CD4-positive, alpha-beta T cell treated with Interleukin-4 for 4 hours (primary cell): ENCODE results near the gene IL18RAP.

Source experiments
- DNase-seq: peaks from one replicate; pipeline ENCODE4 v3.0.0-alpha.2; 2020

Gene IL18RAP

GRCh38 chr2:102422910-102423309 is at the start of gene IL18RAP:
TSS of gene IL18RAP (plus strand) at chr2:102423160. CDS start at chr2:102423278, 118 bp downstream.
- DNase-seq: no peak

- DNase-seq: no peak
Measured at GRCh38 chr2:102376052-102376591, 46.8 kb upstream of the IL18RAP start.

- DNase-seq: no peak
Measured at GRCh38 chr2:102383722-102384121, 39.2 kb upstream of the IL18RAP start.

- DNase-seq: no peak
Measured at GRCh38 chr2:102385522-102385921, 37.4 kb upstream of the IL18RAP start.

GRCh38 chr2:102386004-102386403 is 37.0 kb upstream of the IL18RAP start:
- DNase-seq: no peak

GRCh38 chr2:102386867-102387541 is 36.0 kb upstream of the IL18RAP start:
- no peak for DNase-seq

- DNase-seq: no peak
Measured at GRCh38 chr2:102387763-102388546, 35.0 kb upstream of the IL18RAP start.

- peak; percentile 71 for DNase-seq
Measured at GRCh38 chr2:102391565-102391964, 31.4 kb upstream of the IL18RAP start.

- DNase-seq: no peak
Measured at GRCh38 chr2:102392096-102392495, 30.9 kb upstream of the IL18RAP start.

GRCh38 chr2:102392942-102393341 is 30.0 kb upstream of the IL18RAP start:
- no peak for DNase-seq

GRCh38 chr2:102396012-102396411 is 26.9 kb upstream of the IL18RAP start:
- DNase-seq: no peak

- no peak for DNase-seq
Measured at GRCh38 chr2:102397209-102397608, 25.8 kb upstream of the IL18RAP start.

- DNase-seq: no peak
Measured at GRCh38 chr2:102399499-102400141, 23.3 kb upstream of the IL18RAP start.

GRCh38 chr2:102401456-102401855 is 21.5 kb upstream of the IL18RAP start:
- DNase-seq: peak; percentile 1

GRCh38 chr2:102401865-102402264 is 21.1 kb upstream of the IL18RAP start:
- no peak for DNase-seq

GRCh38 chr2:102410952-102411351 is 12.0 kb upstream of the IL18RAP start:
- DNase-seq: no peak

- DNase-seq: no peak
Measured at GRCh38 chr2:102412199-102412598, 10.8 kb upstream of the IL18RAP start.

- peak; percentile 46 for DNase-seq
Measured at GRCh38 chr2:102417946-102418345, 5.0 kb upstream of the IL18RAP start.

GRCh38 chr2:102418421-102418961 is 4.5 kb upstream of the IL18RAP start:
- DNase-seq: peak; percentile 75

- DNase-seq: no peak
Measured at GRCh38 chr2:102420290-102420689, 2.7 kb upstream of the IL18RAP start.

GRCh38 chr2:102421890-102422759 is 835 bp upstream of the IL18RAP start:
- no peak for DNase-seq

GRCh38 chr2:102423368-102423767 is 408 bp downstream of the IL18RAP start:
- DNase-seq: no peak
